ENCODE measurements around the gene PNPLA2. TPM values are rescaled to one million over a fixed set of nuclear protein-coding genes. Genes with fewer than 3 reads are reported as not detected.

Gene PNPLA2
- total and polyA plus RNA-seq, 2 donors (not counting 1 experiment from before 2014, with no cell fraction given), result 16.2 to 33.9 TPM

DNA sequence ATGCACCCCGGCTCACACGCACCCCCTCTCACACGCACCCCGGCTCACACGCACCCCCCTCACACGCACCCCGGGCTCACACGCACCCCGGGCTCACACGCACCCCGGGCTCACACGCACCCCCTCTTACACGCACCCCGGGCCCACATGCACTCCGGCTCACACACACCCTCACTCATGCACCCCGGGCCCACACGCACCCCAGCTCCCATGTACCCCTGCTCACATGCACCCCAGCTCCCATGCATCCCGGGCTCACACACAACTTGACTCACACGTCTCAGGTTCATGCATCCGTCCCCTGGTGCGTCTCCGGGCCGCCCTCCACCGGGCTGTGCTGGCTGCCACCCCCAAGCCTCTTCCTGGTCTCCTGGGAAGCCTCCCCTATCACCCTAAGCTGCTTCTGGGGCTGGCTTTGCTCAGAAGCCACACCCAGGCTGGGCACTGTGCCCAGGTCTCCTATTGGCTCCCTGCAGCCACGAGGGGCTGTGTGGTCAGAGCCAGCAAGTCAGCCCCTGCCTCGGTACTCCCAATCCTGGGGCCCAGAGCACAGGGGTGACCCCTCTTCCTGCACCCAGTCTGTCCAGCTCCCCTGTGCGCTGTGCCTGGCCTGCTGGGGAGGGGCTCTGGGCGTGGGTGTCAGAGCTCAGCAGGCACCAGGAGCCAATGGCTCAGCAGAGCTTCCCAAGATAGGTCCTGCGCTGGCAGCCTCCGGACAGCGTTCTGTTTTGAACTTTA lies 40.8 kb downstream of the PNPLA2 start:
- Histone ChIP-seq H3K79me2 (ENCODE audit: control insufficient read depth, insufficient read depth, low read length) (peaks cover 18% of the 10 kb centered on the region), H3K27ac (ENCODE audit: insufficient read depth, low read length) (peak overlapping the region; percentile 72), H3K9me3 (ENCODE audit: control insufficient read depth, insufficient read depth, low read depth, low read length) (no peaks in the 10 kb centered on the region), H3K4me3 (replicated peaks in 1 of 4; ENCODE audit: control extremely low read depth in 1 of 4, insufficient read depth in 1 of 4, low read depth in 3 of 4, low read length in 4 of 4) (peak overlapping the region in 2 of 4 experiments; percentile 42 to 43), H3K4me2 (ENCODE audit: extremely low read depth, insufficient read depth, low read length) (peak overlapping the region; percentile 67), H4K20me1 (ENCODE audit: control insufficient read depth, extremely low read depth, insufficient read depth, low read length) (no peaks in the 10 kb centered on the region), H3K36me3 (ENCODE audit: control insufficient read depth, insufficient read depth, low read length) (peaks cover 20% of the 10 kb centered on the region), H3K27me3 (ENCODE audit: control insufficient read depth, insufficient read depth, low read length) (no peaks in the 10 kb centered on the region), H2AFZ (ENCODE audit: low read length) (no peak overlapping the region), H3K9ac (ENCODE audit: insufficient read depth, low read length) (peak overlapping the region; percentile 49), H3K4me1 (ENCODE audit: control insufficient read depth, extremely low read depth, insufficient read depth, low read length) (peaks cover 18% of the 10 kb centered on the region)
- TF ChIP-seq, protein P1, sequence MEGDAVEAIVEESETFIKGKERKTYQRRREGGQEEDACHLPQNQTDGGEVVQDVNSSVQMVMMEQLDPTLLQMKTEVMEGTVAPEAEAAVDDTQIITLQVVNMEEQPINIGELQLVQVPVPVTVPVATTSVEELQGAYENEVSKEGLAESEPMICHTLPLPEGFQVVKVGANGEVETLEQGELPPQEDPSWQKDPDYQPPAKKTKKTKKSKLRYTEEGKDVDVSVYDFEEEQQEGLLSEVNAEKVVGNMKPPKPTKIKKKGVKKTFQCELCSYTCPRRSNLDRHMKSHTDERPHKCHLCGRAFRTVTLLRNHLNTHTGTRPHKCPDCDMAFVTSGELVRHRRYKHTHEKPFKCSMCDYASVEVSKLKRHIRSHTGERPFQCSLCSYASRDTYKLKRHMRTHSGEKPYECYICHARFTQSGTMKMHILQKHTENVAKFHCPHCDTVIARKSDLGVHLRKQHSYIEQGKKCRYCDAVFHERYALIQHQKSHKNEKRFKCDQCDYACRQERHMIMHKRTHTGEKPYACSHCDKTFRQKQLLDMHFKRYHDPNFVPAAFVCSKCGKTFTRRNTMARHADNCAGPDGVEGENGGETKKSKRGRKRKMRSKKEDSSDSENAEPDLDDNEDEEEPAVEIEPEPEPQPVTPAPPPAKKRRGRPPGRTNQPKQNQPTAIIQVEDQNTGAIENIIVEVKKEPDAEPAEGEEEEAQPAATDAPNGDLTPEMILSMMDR (conservative IDR thresholded peaks at IDR 0.05 in 1 of 2, IDR thresholded peaks at IDR 0.05 in 1 of 2; ENCODE audit: low read depth in 1 of 2, low read length in 2 of 2), result no peak
- no peak for TF ChIP-seq EZH2 (IDR thresholded peaks at IDR 0.05; ENCODE audit: low read length, missing control alignments)
- DNase-seq (ENCODE audit: low read depth in 2 of 2), result peak; percentile 80 to 94

DNA sequence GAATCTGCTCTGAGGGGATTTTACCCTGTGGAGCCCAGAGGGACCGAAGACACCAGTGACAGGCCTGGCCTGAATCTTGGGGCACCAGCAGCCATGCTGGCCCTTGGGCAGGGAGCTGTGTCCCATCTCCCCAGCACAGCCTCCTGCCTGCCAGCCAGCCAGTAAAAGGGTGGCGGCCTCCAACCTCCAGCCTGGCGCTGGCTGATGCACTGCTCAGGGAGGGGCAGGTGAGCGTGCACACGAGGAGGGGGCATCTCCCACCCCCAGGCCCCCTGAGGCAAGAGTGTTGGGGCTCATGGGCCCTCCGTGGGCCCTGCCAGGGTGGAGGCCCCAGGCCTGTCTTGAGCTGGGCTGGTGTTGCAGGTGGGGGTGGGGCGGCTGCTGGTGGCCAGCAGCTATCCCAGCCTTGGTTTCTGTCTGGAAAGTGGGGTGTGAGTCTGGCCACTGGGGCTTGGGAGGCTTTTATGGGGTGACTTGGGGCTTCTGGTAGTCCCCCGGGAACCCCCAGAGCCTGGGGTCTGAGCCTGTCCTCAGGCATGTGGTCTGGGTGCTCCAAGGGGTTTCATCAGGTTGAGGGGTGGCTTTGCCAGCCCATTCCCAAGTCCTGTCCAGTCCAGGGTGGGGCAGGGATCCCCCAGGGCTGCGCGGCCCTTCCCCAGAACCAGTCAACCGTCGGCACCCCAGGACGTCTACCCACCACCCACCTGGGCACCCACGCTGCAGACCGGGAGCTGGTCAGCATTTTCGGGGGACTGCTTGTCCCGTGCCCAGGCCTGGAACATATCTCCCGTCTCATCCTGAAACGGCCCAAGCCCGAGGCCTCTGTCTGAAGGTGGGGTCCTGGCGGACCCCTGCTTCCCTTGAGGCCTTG lies 41.8 kb downstream of the PNPLA2 start:
- Histone ChIP-seq H3K79me2 (ENCODE audit: control insufficient read depth, insufficient read depth, low read length) (peaks cover 18% of the 10 kb centered on the region), H4K20me1 (ENCODE audit: control insufficient read depth, extremely low read depth, insufficient read depth, low read length) (no peaks in the 10 kb centered on the region), H3K27ac (ENCODE audit: insufficient read depth, low read length) (peak overlapping the region; percentile 72), H3K27me3 (ENCODE audit: control insufficient read depth, insufficient read depth, low read length) (no peaks in the 10 kb centered on the region), H3K4me3 (replicated peaks in 1 of 4; ENCODE audit: control extremely low read depth in 1 of 4, insufficient read depth in 1 of 4, low read depth in 3 of 4, low read length in 4 of 4) (peak overlapping the region in 1 of 4 experiments; percentile 42), H3K9me3 (ENCODE audit: control insufficient read depth, insufficient read depth, low read depth, low read length) (no peaks in the 10 kb centered on the region), H3K4me2 (ENCODE audit: extremely low read depth, insufficient read depth, low read length) (peak overlapping the region; percentile 67), H2AFZ (ENCODE audit: low read length) (no peak overlapping the region), H3K9ac (ENCODE audit: insufficient read depth, low read length) (peak overlapping the region; percentile 49), H3K4me1 (ENCODE audit: control insufficient read depth, extremely low read depth, insufficient read depth, low read length) (peaks cover 18% of the 10 kb centered on the region), H3K36me3 (ENCODE audit: control insufficient read depth, insufficient read depth, low read length) (peaks cover 23% of the 10 kb centered on the region)
- TF ChIP-seq EZH2 (IDR thresholded peaks at IDR 0.05; ENCODE audit: low read length, missing control alignments), result no peak
- TF ChIP-seq, protein P1 (conservative IDR thresholded peaks at IDR 0.05 in 1 of 2, IDR thresholded peaks at IDR 0.05 in 1 of 2; ENCODE audit: low read depth in 1 of 2, low read length in 2 of 2), result no peak
- no peak for DNase-seq (ENCODE audit: low read depth in 2 of 2)

DNA sequence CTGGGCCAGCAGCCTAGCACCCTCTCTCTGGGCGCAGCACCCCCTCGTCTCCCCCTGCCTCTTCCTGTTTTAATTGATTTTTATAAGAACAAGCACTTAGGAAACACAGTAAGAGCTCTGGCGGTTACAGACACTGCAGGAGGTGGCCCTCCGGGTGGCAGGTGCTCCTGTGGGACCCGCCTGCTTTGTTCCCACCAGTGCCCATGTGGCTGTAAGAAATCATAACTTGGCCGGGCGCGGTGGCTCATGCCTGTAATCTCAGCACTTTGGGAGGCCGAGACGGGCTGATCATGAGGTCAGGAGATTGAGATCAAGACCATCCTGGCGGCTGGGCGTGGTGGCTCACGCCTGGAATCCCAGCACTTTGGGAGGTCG lies 42.4 kb downstream of the PNPLA2 start:
- H3K27me3 ChIP-seq (ENCODE audit: control insufficient read depth, insufficient read depth, low read length), result no peaks in the 10 kb centered on the region
- H3K4me1 ChIP-seq (ENCODE audit: control insufficient read depth, extremely low read depth, insufficient read depth, low read length), result peaks cover 18% of the 10 kb centered on the region
- H3K4me3 ChIP-seq (replicated peaks in 1 of 4; ENCODE audit: control extremely low read depth in 1 of 4, insufficient read depth in 1 of 4, low read depth in 3 of 4, low read length in 4 of 4), result no peak overlapping the region
- no peak overlapping the region for H3K9ac ChIP-seq (ENCODE audit: insufficient read depth, low read length)
- peaks cover 25% of the 10 kb centered on the region for H3K36me3 ChIP-seq (ENCODE audit: control insufficient read depth, insufficient read depth, low read length)
- H3K9me3 ChIP-seq (ENCODE audit: control insufficient read depth, insufficient read depth, low read depth, low read length), result no peaks in the 10 kb centered on the region
- H4K20me1 ChIP-seq (ENCODE audit: control insufficient read depth, extremely low read depth, insufficient read depth, low read length), result no peaks in the 10 kb centered on the region
- TF ChIP-seq, protein P1 (conservative IDR thresholded peaks at IDR 0.05 in 1 of 2, IDR thresholded peaks at IDR 0.05 in 1 of 2; ENCODE audit: low read depth in 1 of 2, low read length in 2 of 2), result no peak
- no peak for TF ChIP-seq EZH2 (IDR thresholded peaks at IDR 0.05; ENCODE audit: low read length, missing control alignments)
- H3K79me2 ChIP-seq (ENCODE audit: control insufficient read depth, insufficient read depth, low read length), result peaks cover 18% of the 10 kb centered on the region
- no peak overlapping the region for H3K27ac ChIP-seq (ENCODE audit: insufficient read depth, low read length)
- no peak overlapping the region for H3K4me2 ChIP-seq (ENCODE audit: extremely low read depth, insufficient read depth, low read length)
- H2AFZ ChIP-seq (ENCODE audit: low read length), result no peak overlapping the region
- no peak for DNase-seq (ENCODE audit: low read depth in 2 of 2)
